Loucy (cell line): Measurements from ENCODE around the gene HRC.

Experiments used
- H2AFZ ChIP-seq: fragments of 200-600 bp; sonication (generic); 2 replicates; pipeline ENCODE4 v1.6.0; 2016; ENCODE audit warnings: antibody characterized with exemption, mild to moderate bottlenecking, low read length, moderate library complexity
- H3F3A ChIP-seq: fragments of 200-600 bp; 2 replicates; pipeline ENCODE4 v1.6.0; 2016; ENCODE audit warnings: antibody characterized with exemption, low read depth, mild to moderate bottlenecking
- H3K27me3 ChIP-seq: fragments of 200-600 bp; sonication (generic); 2 replicates; pipeline ENCODE4 v1.6.1; 2014; ENCODE audit warnings: low read length, mild to moderate bottlenecking; ENCODE audit not compliant: insufficient read depth, poor library complexity, severe bottlenecking
- H3K36me3 ChIP-seq: fragments of 200-600 bp; sonication (generic); 2 replicates; pipeline ENCODE4 v1.6.1; 2016; ENCODE audit warnings: low read length; ENCODE audit not compliant: insufficient read depth
- H3K4me1 ChIP-seq: fragments of 200-600 bp; sonication (generic); 2 replicates; pipeline ENCODE4 v1.5.1; 2014; ENCODE audit warnings: low read length, mild to moderate bottlenecking; ENCODE audit not compliant: insufficient read depth, poor library complexity, severe bottlenecking
- H3K4me2 ChIP-seq: fragments of 200-600 bp; sonication (generic); 2 replicates; pipeline ENCODE4 v1.6.0; 2014; ENCODE audit warnings: antibody characterized with exemption, low read length, low read depth, mild to moderate bottlenecking; ENCODE audit not compliant: poor library complexity, severe bottlenecking
- H3K4me3 ChIP-seq: fragments of 200-600 bp; sonication (generic); 2 replicates; pipeline ENCODE4 v1.5.1; 2014; ENCODE audit warnings: low read length, mild to moderate bottlenecking, mixed read lengths; ENCODE audit not compliant: poor library complexity, severe bottlenecking
- H3K79me2 ChIP-seq: fragments of 200-600 bp; sonication (generic); 2 replicates; pipeline ENCODE4 v1.6.1; 2014; ENCODE audit warnings: low read length; ENCODE audit not compliant: insufficient read depth
- H3K9ac ChIP-seq: fragments of 200-600 bp; sonication (generic); 2 replicates; pipeline ENCODE4 v1.6.0; 2014; ENCODE audit warnings: mild to moderate bottlenecking, low read depth, low read length, moderate library complexity; ENCODE audit not compliant: poor library complexity, severe bottlenecking
- H3K9me2 ChIP-seq: fragments of 200-600 bp; sonication (generic); replicated peaks from 2 replicates; pipeline ENCODE4 v1.6.1; 2016; ENCODE audit warnings: low read depth, low read length, mixed read lengths
- H3K9me3 ChIP-seq: fragments of 200-600 bp; sonication (generic); 2 replicates; pipeline ENCODE4 v1.6.1; 2014; ENCODE audit warnings: mild to moderate bottlenecking, antibody characterized with exemption, low read length, low read depth; ENCODE audit not compliant: insufficient read depth
- H4K20me1 ChIP-seq: fragments of 200-600 bp; sonication (generic); 2 replicates; pipeline ENCODE4 v1.6.0; 2014; ENCODE audit warnings: antibody characterized with exemption, low read length, mild to moderate bottlenecking; ENCODE audit not compliant: insufficient read depth, poor library complexity, severe bottlenecking
- EZH2phosphoT487 ChIP-seq: fragments of 200-600 bp; IDR thresholded peaks from 2 replicates; pipeline ENCODE4 v1.6.1; 2018; ENCODE audit warnings: antibody characterized with exemption, mild to moderate bottlenecking, moderate library complexity, borderline replicate concordance
- TF ChIP-seq, protein P1 (sequence below): fragments of 200-600 bp; sonication (generic); conservative IDR thresholded peaks from 2 replicates; pipeline ENCODE4 v1.5.1; 2014; ENCODE audit warnings: mild to moderate bottlenecking, antibody characterized with exemption, low read length

Gene HRC

DNA sequence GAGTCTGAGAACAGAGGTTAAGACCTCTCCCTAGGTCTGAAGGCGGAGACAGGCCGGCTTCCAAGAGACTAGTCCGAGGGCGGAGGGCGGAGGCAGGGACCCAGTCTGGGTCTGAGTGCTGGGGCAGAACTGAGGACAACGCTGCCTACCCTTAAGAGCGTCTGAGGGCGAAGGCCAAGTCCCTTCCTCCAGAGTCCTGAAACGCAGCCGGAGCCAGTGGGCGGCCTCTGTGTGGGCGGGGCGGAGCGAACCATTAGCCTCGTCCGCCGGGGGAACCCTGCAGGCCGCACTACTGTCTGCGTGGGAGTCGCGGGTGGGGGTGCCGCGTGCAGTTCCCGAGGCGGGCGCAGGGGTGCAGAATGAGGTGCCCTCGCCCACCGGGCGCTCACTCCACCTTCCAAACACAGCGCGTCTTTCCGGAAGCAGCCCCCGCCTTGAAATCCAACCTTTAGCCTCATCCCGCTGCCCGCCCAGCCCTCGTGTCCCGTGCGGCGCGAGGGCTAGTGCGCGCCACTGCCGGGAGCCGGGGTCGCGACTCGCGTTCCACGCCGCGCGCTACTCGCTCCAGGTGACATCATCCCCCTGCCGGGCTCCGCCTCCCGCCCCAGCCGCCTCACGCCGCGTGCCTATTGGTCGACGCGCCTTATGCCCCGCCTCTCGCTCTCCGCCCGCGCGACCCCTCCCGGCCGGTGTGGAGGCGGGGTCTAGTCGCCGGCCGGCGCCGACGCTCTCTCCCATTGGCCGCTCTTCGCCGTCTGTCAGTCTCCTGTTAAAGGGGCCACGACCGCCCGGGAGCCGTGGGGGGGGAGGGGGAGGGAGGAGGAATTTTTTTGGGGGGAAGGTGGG, 36.4 kb downstream of the HRC start, which contains the start of gene C19orf73:
TSS of gene C19orf73 (minus strand) at position 579 of the 846 bp plus-strand sequence. CDS start at position 458, 121 bp downstream.
- Histone ChIP-seq H3K4me1 (peaks cover 19% of the 10 kb centered on the region), H3K79me2 (no peaks in the 10 kb centered on the region), H4K20me1 (no peaks in the 10 kb centered on the region), H3K4me3 (peak within 1 kb of the TSS; percentile 79), H3K9ac (peak within 1 kb of the TSS; percentile 80), H3K36me3 (no peaks in the 10 kb centered on the region), H2AFZ (peak within 1 kb of the TSS; percentile 95), H3K4me2 (peak within 1 kb of the TSS; percentile 97), H3K27me3 (no peaks in the 10 kb centered on the region), H3K9me3 (no peaks in the 10 kb centered on the region), H3F3A (no peaks in the 10 kb centered on the region), H3K9me2 (no peaks in the 10 kb centered on the region)
- TF ChIP-seq EZH2phosphoT487 = no peak

DNA sequence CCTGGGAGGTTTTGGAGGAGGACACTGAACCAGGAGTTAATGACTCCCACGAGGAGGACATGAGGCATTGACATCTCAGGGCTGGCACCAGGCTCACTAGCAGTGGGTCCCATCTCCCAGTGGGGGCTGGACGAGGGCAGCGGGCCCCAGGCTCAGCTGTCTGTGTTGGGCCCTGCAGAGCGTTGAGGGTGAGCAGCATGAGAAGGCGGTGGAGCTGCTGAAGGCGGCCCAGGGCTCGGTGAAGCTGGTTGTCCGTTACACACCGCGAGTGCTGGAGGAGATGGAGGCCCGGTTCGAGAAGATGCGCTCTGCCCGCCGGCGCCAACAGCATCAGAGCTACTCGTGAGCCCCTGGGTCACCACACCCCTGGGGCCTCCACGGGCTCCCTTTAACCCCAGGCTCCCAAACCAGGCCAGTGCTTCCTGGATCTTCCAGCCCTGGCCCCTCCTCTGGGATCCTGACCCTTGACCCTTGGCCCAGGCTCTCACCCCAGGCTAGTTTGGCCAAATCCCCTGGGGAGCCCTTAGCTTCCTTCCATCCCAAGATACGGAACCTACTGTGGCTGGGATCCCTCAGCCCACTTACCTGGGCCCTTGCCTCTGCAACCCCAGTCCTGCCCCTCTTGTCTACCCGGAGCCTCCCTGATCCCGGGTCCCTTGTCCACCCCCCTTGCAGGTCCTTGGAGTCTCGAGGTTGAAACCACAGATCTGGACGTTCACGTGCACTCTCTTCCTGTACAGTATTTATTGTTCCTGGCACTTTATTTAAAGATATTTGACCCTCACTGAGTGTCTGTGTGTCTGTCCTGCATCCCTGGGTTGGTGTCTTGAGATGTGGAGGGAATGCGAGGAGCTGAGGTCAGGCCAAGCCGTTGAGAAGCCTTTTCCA, 37.3 kb downstream of the HRC start:
- Histone ChIP-seq H3K9me2 (no peaks in the 10 kb centered on the region), H3K36me3 (no peaks in the 10 kb centered on the region), H2AFZ (peak overlapping the region; percentile 95)

DNA sequence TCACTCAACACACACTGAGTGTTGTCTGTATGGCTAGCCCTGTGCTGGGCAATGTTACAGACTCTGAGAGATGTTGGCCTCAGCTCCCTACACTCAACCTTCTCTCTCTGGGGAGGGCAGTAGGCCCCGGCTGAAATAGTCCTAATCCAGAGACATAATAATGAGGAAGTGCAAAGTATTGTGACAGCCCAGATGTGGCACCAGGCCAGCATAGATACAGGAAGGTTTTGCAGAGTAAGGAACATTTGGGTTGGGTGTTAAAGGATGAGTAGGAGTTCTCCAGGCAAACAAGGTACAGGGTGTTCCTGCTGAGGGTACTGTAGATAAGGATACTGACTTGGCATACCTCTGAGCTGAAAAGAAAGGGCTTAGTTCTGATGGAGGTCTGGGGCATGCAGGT, 38.7 kb downstream of the HRC start:
- Histone ChIP-seq H3K9me3 (no peaks in the 10 kb centered on the region), H3F3A (no peaks in the 10 kb centered on the region), H3K4me2 (no peak overlapping the region), H3K9me2 (no peaks in the 10 kb centered on the region), H3K79me2 (no peaks in the 10 kb centered on the region), H3K4me1 (peaks cover 21% of the 10 kb centered on the region), H2AFZ (no peak overlapping the region), H3K27me3 (no peaks in the 10 kb centered on the region), H3K9ac (no peak overlapping the region), H4K20me1 (no peaks in the 10 kb centered on the region), H3K4me3 (no peak overlapping the region), H3K36me3 (no peaks in the 10 kb centered on the region)
- TF ChIP-seq, protein P1, sequence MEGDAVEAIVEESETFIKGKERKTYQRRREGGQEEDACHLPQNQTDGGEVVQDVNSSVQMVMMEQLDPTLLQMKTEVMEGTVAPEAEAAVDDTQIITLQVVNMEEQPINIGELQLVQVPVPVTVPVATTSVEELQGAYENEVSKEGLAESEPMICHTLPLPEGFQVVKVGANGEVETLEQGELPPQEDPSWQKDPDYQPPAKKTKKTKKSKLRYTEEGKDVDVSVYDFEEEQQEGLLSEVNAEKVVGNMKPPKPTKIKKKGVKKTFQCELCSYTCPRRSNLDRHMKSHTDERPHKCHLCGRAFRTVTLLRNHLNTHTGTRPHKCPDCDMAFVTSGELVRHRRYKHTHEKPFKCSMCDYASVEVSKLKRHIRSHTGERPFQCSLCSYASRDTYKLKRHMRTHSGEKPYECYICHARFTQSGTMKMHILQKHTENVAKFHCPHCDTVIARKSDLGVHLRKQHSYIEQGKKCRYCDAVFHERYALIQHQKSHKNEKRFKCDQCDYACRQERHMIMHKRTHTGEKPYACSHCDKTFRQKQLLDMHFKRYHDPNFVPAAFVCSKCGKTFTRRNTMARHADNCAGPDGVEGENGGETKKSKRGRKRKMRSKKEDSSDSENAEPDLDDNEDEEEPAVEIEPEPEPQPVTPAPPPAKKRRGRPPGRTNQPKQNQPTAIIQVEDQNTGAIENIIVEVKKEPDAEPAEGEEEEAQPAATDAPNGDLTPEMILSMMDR = no peak
- TF ChIP-seq EZH2phosphoT487 = no peak

More for the DNA sequence above, 37.3 kb downstream of the HRC start:
- Histone ChIP-seq H3K4me3 (peak overlapping the region; percentile 79), H3F3A (no peaks in the 10 kb centered on the region), H4K20me1 (no peaks in the 10 kb centered on the region), H3K4me2 (peak overlapping the region; percentile 97), H3K4me1 (peaks cover 21% of the 10 kb centered on the region), H3K9me3 (no peaks in the 10 kb centered on the region), H3K79me2 (no peaks in the 10 kb centered on the region), H3K27me3 (no peaks in the 10 kb centered on the region), H3K9ac (peak overlapping the region; percentile 80)
- TF ChIP-seq, protein P1 = no peak
- TF ChIP-seq EZH2phosphoT487 = no peak
